Stimulated activated naive B cell treated with anti-CD40 and anti-IgM and Interleukin-4, amounts not matched to agents 10 μg/mL and 1 μg/mL and 100 μg/mL, for 72 hours (primary cell): ENCODE measurements around the gene CD79A.
A peak's percentile ranks its signal among the peaks of the same experiment; 100 is the strongest.
"Not testable (repeated sequence)": the region's sequence is repeated elsewhere in the genome, so short reads cannot be mapped to it uniquely, and the experiment has no call there.

Source experiments
- ATAC-seq, 2 donors: fragments of 150-1000 bp; cut with Tn5 transposase; replicated peaks; 2 replicates each; pipeline ENCODE4 v1.10.0; 2021; ENCODE audit warnings: moderate library complexity in 1 of 2
- DNase-seq: peaks from one replicate; pipeline ENCODE4 v3.0.0; 2021
- H3K27ac Mint-ChIP-seq: one replicate; pipeline ENCODE4 v1.8.0; 2022; ENCODE audit warnings: mild to moderate bottlenecking, mixed read lengths
- H3K27me3 Mint-ChIP-seq, 2 donors: one replicate each; pipeline ENCODE4 v1.8.0; 2022; ENCODE audit warnings: mixed read lengths in 2 of 2
- H3K36me3 Mint-ChIP-seq, 2 donors: one replicate each; pipeline ENCODE4 v1.8.0; 2022; ENCODE audit warnings: mixed read lengths in 2 of 2, mild to moderate bottlenecking in 1 of 2
- H3K4me1 Mint-ChIP-seq, 2 donors: one replicate each; pipeline ENCODE4 v1.8.0; 2022; ENCODE audit warnings: mixed read lengths in 2 of 2, mild to moderate bottlenecking in 1 of 2
- H3K4me3 Mint-ChIP-seq, 2 donors: one replicate each; pipeline ENCODE4 v1.8.0; 2022; ENCODE audit warnings: mild to moderate bottlenecking in 2 of 2, mixed read lengths in 2 of 2, moderate library complexity in 1 of 2
- H3K9me3 Mint-ChIP-seq, 2 donors: one replicate each; pipeline ENCODE4 v1.8.0; 2022; ENCODE audit warnings: mixed read lengths in 2 of 2, mild to moderate bottlenecking in 1 of 2

The CD79A gene

DNA sequence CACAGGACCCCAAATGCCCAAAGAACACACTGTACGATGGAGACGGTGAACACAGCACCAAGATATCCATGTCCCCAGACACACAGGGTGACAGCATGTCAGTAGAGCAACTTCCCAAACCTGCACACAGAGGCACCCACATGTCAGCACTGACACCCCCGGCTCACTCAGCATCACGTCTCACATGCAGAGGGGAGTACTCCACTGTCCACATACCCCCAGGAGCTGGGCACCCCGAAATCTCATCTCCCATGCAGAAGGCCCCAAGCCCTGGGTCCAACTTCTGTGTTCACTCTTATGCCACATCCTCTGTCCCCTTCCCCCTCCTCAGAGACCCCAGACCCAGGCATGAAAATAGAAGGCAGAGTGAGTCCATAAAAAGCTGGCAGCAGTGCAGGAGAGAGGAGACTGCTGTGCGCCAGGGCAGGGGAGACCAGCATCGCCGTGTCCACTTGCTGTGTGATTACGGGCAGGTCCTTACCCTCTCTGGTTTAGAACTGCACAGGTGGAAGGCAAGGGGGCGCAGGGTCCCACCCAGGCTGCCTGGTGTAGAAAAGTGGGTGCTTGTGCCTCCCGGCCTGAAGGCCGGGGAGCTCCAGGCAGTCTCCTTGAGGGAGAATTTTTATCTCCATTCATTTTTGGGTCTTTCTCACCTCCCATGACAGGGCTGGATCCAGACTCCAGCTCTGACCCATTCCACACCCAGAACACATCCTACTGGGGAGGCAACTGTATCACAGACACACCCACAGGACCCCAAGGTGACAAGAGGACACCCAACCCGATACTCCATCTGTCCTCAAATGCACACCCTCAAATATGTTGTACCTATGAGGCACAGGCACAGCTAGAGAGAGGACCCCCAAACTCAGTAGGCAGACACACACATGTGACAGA lies 34.2 kb downstream of the CD79A start:
- ATAC-seq (no peak), DNase-seq (no peak)
- H3K4me3 Mint-ChIP-seq = peak overlapping the region in 1 of 2 donors; percentile 2
- peaks cover 40 to 56% of the 10 kb centered on the region in 2 donors for H3K4me1 Mint-ChIP-seq
- no peaks in the 10 kb centered on the region for H3K9me3 Mint-ChIP-seq
- peaks cover 8 to 31% of the 10 kb centered on the region in 2 donors for H3K36me3 Mint-ChIP-seq
- peaks cover 12 to 20% of the 10 kb centered on the region in 2 donors for H3K27me3 Mint-ChIP-seq
- peak overlapping the region; percentile 65 for H3K27ac Mint-ChIP-seq

DNA sequence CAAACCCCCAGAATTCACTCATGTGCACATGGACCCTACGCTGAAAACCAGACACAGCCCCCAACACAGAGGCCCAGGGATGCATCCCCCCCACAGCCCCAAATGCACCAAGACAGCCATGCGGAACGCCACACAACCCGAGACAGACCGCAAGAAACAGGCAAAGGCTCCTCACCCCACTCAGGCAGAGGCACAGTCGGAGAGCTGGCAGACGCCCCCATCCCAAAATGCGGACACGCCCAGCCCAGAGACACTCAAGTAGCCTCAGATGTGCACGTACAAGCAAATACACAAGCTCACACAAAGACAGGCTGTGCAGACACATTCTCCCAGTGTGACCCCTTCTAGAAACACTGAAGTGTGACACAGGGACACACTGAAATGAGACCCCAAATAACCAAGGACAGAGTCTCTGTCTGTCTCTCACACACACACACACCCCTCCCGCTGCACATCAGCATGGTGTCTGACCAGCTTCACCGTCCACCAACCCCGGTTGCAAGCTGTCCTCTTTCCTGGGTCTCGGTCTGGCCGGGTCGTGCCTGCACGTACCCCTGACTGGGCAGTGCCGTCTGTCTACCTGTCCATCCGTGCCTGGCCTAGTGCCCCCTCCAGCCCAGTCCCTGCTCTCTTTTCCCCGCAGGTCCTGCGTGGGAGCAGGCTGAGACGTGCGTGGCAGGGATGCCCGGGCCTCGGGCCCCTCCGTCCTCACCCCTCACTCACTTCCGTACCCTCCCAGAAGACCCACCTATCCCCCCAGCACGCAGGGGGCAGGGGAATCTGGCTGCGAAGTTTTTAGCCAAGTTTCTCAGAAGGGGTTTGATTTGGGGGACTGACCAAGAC lies 35.0 kb downstream of the CD79A start:
- ATAC-seq (peak; percentile 7 to 12), DNase-seq (no peak)
- peaks cover under 1 to 24% of the 10 kb centered on the region in 2 donors for H3K36me3 Mint-ChIP-seq
- H3K4me1 Mint-ChIP-seq = peaks cover 36 to 47% of the 10 kb centered on the region in 2 donors
- peak overlapping the region in 1 of 2 donors; percentile 42 for H3K4me3 Mint-ChIP-seq
- H3K9me3 Mint-ChIP-seq = no peaks in the 10 kb centered on the region
- H3K27me3 Mint-ChIP-seq = peaks cover 12 to 20% of the 10 kb centered on the region in 2 donors
- H3K27ac Mint-ChIP-seq = peak overlapping the region; percentile 65

DNA sequence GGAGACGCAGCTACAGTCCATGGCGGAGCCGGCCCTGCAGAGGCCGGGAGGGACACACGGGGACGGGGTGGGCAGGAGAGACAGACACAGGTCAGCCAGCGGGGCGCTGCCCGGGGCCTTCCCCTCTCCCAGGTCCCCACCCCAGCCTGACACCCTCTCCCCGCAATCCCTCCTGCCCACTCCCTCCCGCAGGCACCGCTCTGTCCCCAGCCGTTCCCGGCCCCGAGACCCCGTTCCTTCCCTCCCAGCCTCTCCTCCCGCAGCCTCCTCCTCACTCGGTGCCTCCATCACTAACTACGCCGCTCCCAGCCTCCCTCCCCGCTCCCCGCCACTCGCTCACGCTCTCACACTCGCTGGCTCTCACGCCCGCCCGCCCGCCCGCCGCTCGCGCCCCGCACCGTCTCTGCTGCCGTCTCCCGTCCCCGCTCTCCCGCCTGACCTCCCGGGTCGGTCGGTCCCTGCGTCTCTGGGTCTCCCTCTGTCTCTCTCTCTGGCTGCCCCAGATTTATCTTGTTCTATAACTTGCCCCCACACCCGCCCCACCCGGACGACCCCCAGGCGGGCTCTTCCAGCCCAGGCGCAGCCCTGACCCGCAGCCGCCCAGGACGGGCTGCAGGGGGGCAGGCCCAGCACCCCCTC lies 35.9 kb downstream of the CD79A start:
- Mint-ChIP-seq H3K36me3 (peaks cover 0 to 19% of the 10 kb centered on the region in 2 donors), H3K4me3 (peak overlapping the region; percentile 8 to 20), H3K4me1 (peaks cover 33 to 47% of the 10 kb centered on the region in 2 donors), H3K27me3 (peaks cover 12 to 20% of the 10 kb centered on the region in 2 donors), H3K9me3 (no peaks in the 10 kb centered on the region), H3K27ac (no peak overlapping the region)
- ATAC-seq = peak; percentile 31
- DNase-seq = no peak

DNA sequence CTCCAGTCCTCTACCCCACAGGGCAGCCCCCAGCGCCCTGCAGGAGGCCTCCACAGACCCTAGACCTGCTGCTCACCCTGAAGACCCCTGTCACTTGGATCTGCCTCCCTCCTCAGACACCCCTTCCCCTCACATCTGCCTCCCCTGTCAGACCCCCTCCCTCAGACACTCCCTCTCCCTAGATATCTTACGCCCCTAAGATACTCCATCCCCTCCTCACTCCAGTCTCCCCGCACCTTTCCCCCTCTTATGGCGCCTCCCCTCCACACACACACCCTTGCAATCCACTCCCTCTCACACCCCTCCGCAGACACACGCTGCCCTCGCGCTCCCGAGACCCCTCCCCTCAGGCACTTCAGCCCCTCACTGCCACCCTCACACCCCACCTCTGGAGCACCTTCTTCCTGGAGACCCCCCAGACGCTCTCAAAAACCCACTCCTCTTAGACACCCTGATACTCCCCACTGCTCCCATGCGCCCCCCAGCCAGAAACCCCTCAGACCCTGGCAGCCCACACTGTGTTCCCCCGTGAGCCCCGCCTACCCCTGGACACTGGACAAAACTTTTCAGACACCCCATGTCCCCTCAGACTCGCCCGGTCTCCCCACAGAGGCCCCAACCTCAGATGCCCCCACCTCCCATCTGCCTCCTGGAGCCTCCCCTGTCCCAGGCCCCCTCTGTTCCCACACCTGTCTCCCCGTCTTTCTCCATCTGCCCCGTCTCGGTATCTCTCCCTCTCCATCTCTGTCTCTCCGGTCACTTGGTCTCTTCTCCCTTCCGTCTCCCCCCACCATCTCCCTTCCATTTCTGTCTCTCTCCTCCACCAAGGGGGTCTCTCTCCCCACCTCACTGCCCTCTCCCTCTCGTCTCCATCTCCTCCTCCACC lies 36.7 kb downstream of the CD79A start:
- H3K4me1 Mint-ChIP-seq = peaks cover 33 to 44% of the 10 kb centered on the region in 2 donors
- H3K27me3 Mint-ChIP-seq = peaks cover 12 to 20% of the 10 kb centered on the region in 2 donors
- H3K9me3 Mint-ChIP-seq = no peaks in the 10 kb centered on the region
- peak overlapping the region; percentile 8 to 31 for H3K4me3 Mint-ChIP-seq
- no peak overlapping the region for H3K27ac Mint-ChIP-seq
- DNase-seq = no peak
- ATAC-seq = peak; percentile 6 to 15
- peaks cover 0 to 16% of the 10 kb centered on the region in 2 donors for H3K36me3 Mint-ChIP-seq

DNA sequence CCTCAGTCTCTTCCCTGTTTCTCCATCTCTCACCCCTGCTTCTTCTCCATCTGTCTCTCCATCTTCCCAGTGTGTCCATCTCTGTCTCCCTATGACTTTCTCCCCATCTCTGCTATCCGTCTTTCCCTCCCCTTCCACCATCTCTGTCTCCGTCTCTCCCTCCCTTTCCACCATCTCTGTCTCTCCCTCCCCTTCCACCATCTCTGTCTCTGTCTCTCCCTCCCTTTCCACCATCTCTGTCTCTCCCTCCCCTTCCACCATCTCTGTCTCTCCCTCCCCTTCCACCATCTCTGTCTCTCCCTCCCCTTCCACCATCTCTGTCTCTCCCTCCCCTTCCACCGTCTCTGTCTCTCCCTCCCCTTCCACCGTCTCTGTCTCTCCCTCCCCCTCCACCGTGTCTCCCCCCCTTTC lies 37.4 kb downstream of the CD79A start:
- ATAC-seq, H3K36me3 Mint-ChIP-seq, H3K9me3 Mint-ChIP-seq, DNase-seq, H3K27ac Mint-ChIP-seq: not testable (repeated sequence)
- Mint-ChIP-seq H3K27me3 (peaks cover 12 to 20% of the 10 kb centered on the region in 2 donors), H3K4me3 (peak overlapping the region; percentile 3 to 31), H3K4me1 (peaks cover 33 to 38% of the 10 kb centered on the region in 2 donors)

DNA sequence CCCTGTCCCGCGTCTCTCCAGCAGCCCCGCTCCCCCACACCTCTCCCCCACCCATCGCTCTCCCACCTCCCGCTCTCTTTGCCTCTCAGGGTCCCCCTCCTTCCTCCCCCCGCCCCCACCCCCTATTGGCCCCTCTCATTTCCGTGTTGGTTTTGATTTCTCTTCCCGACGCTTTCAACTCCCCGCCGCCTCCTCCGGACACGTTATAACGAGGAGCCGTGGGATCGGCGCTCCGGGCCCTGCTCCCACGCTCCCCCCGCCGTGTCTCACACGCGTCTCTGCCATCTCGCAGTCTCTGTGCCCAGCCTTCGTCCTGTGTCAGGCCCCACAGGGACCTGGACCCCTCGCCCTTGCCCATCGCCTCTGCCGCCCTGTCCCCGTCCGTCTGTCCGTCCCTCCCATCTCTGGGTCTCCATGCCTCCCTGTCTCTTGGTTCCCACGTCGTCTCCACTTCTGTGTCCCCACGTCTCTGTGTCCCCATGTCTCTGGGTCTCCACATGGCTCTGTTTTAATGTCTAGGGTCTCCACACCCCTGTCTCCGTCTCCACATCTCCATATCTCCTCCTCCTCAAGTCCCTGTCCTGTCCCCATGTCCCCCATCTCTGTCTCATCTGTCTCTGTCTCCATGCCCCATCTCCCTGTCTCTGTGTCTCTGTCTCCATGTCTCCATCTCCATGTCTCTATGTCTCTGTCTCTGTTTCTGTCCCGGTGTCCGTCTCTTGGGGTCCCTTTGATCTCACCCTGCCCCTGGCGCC lies 38.1 kb downstream of the CD79A start:
- H3K4me1 Mint-ChIP-seq = peaks cover 33 to 37% of the 10 kb centered on the region in 2 donors
- no peak overlapping the region for H3K27ac Mint-ChIP-seq
- ATAC-seq = no peak
- no peak for DNase-seq
- no peak overlapping the region for H3K4me3 Mint-ChIP-seq
- H3K36me3 Mint-ChIP-seq = peaks cover 0 to 9% of the 10 kb centered on the region in 2 donors
- H3K27me3 Mint-ChIP-seq = peaks cover 12 to 20% of the 10 kb centered on the region in 2 donors
- H3K9me3 Mint-ChIP-seq = no peaks in the 10 kb centered on the region

DNA sequence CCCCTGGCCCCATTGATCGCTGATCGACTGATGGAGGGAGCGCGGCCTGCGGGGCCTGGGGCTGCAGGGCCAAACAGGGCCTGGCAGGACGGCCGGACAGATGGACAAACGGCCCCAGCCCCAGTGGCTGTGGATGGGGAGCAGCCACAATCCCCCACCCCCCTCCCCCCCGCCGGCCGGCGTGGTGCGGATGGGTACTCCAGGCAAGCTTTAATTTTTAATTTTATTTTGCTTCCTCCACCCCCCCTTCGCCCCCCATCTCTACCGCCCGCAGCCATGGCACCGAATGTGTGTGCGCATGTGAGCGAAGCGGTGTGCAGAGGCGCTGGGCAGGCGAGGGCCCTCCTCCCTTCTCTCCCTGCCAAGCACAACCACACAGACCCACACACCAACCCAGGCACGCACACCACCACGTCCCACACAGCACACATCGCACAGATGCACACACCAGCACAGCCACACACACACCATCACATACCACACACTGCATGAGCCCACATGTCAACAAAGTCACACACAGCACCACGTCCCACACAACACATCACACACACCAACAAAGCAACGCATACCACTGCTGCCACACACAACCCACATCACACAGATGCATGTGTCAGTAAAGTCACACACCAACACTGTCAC lies 38.8 kb downstream of the CD79A start:
- no peak overlapping the region for H3K27ac Mint-ChIP-seq
- DNase-seq (no peak), ATAC-seq (no peak)
- no peak overlapping the region for H3K4me3 Mint-ChIP-seq
- H3K9me3 Mint-ChIP-seq = no peaks in the 10 kb centered on the region
- peaks cover 0 to 4% of the 10 kb centered on the region in 2 donors for H3K36me3 Mint-ChIP-seq
- H3K4me1 Mint-ChIP-seq = peaks cover 28 to 33% of the 10 kb centered on the region in 2 donors
- peaks cover 12 to 20% of the 10 kb centered on the region in 2 donors for H3K27me3 Mint-ChIP-seq

DNA sequence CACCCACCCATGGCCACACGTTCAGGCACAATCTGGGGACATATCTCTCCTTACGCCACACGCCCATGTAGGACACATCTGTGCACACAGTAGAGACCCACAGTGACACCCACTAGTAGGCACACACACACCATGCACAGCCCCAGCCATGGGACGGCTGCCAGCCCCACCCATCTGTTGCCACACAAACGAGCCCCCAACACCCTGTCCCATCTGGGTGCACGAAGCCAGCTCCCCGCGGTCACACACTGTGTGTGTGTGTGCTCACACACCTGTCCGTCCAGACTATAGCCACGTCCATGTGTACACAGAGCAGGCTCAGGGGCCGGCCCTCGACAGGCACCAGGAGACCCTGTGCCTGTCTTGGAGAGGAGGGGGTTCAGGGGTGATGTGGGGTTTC lies 40.6 kb downstream of the CD79A start:
- peaks cover 24 to 32% of the 10 kb centered on the region in 2 donors for H3K4me1 Mint-ChIP-seq
- ATAC-seq = no peak
- H3K27ac Mint-ChIP-seq = no peak overlapping the region
- peaks cover 14 to 28% of the 10 kb centered on the region in 2 donors for H3K27me3 Mint-ChIP-seq
- DNase-seq = no peak
- H3K9me3 Mint-ChIP-seq = no peaks in the 10 kb centered on the region
- H3K36me3 Mint-ChIP-seq = no peaks in the 10 kb centered on the region
- H3K4me3 Mint-ChIP-seq = no peak overlapping the region

DNA sequence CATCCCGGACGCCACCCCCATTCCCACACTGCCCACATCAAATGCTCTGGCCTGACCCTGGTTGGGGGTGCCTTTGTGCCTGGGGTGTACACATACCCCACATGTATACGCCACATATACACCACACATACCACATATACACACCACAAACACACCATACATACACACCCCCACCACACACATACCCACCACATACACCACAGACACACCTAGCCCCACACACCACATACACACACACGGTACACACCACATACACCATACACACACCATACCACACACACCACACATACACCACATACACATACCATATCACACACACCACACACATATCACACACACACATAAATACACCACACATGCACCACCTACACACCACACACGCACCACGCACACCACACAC lies 41.0 kb downstream of the CD79A start:
- Mint-ChIP-seq H3K9me3 (no peaks in the 10 kb centered on the region), H3K27ac (no peak overlapping the region), H3K4me1 (peaks cover 26 to 36% of the 10 kb centered on the region in 2 donors), H3K36me3 (no peaks in the 10 kb centered on the region), H3K27me3 (peaks cover 16 to 27% of the 10 kb centered on the region in 2 donors), H3K4me3 (no peak overlapping the region)
- no peak for ATAC-seq
- DNase-seq = no peak

DNA sequence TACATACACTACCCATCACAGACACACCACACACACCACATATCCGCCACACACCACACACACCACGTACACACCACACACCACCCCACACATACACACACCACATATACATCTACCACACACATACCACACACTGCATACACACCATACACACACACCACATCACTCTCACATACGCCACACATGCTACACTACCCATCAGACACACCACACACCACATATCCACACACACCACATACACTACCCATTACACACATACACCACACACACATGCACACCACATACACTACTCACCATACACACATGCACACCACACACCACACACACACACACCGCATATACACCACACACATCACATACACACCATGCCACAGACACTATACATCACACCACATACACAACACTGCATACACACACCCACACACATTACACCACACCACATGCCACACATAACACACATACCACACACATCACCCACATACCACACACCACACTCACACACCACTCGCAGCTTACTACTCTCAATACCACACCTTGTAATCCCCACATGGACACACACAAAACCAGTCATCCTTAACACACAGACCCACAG lies 41.7 kb downstream of the CD79A start:
- H3K27me3 Mint-ChIP-seq = peaks cover 20 to 25% of the 10 kb centered on the region in 2 donors
- ATAC-seq = no peak
- DNase-seq = no peak

DNA sequence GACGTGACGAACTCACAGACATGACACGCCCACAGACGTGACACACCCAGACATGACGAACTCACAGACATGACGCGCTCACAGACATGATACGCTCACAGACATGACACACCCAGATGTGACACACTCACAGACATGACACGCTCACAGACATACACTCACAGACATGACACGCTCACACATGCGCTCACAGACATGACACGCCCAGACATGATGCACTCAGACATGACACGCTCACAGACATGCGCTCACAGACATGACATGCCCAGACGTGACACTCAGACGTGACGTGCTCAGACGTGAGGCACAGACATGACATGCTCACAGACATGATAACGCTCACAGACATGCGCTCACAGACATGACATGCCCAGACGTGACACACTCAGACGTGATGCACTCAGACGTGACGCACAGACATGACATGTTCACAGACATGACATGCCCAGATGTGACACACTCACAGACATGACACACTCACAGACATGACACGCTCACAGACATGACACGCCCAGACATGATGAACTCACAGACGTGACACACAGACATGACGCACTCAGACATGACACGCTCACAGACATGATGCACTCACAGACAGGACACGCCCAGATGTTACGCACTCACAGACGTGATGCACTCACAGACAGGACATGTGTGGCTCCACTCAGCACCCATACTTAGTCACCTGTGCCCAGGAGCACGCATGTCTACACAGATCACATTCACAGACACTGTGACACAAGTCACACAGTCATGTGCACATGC lies 43.1 kb downstream of the CD79A start:
- no peaks in the 10 kb centered on the region for H3K9me3 Mint-ChIP-seq
- peak; percentile 1 to 2 for ATAC-seq
- H3K27ac Mint-ChIP-seq = no peak overlapping the region
- no peak for DNase-seq
- peaks cover 17 to 20% of the 10 kb centered on the region in 2 donors for H3K27me3 Mint-ChIP-seq
- H3K36me3 Mint-ChIP-seq = no peaks in the 10 kb centered on the region
- peaks cover 18 to 26% of the 10 kb centered on the region in 2 donors for H3K4me1 Mint-ChIP-seq
- no peak overlapping the region for H3K4me3 Mint-ChIP-seq

More for the DNA sequence above, 41.7 kb downstream of the CD79A start:
- H3K4me3 Mint-ChIP-seq = no peak overlapping the region
- no peak overlapping the region for H3K27ac Mint-ChIP-seq
- peaks cover 24 to 35% of the 10 kb centered on the region in 2 donors for H3K4me1 Mint-ChIP-seq
- H3K9me3 Mint-ChIP-seq = no peaks in the 10 kb centered on the region
- no peaks in the 10 kb centered on the region for H3K36me3 Mint-ChIP-seq
